ENCODE data around the gene GALNT15. TPM values are rescaled to one million over a fixed set of nuclear protein-coding genes. Genes with fewer than 3 reads are reported as not detected.

Gene GALNT15
- total and polyA plus RNA-seq, 3 experiments from 2014 or later = not detected

GRCh38 chr3:16137044-16137443 lies 37.4 kb upstream of the GALNT15 start:
- H3K27ac Mint-ChIP-seq = no peak overlapping the region
- H3K36me3 ChIP-seq (ENCODE audit: insufficient read depth, low read length) = no peaks in the 10 kb centered on the region
- no peak for DNase-seq
- H3K36me3 Mint-ChIP-seq = peaks cover 0 to 5% (median 0%) of the 10 kb centered on the region in 3 donors
- H3K27me3 ChIP-seq (ENCODE audit: insufficient read depth, low read length, poor library complexity, severe bottlenecking) = no peaks in the 10 kb centered on the region
- H3K9me3 ChIP-seq (ENCODE audit: low read length) = no peaks in the 10 kb centered on the region
- H3K9me3 Mint-ChIP-seq = peaks cover 0 to 8% (median 4%) of the 10 kb centered on the region in 5 donors
- no peak overlapping the region for H3K27ac ChIP-seq (ENCODE audit: low read depth, low read length)
- H3K4me1 ChIP-seq (ENCODE audit: insufficient read depth, low read length) = no peaks in the 10 kb centered on the region
- ChIA-PET POLR2A (no interaction called here), CTCF (no interaction called here)
- H3K4me3 ChIP-seq (ENCODE audit: low read length) = no peak overlapping the region
- H3K4me3 Mint-ChIP-seq = no peak overlapping the region
- peaks cover 8 to 17% of the 10 kb centered on the region in 2 donors for H3K27me3 Mint-ChIP-seq
- H3K4me1 Mint-ChIP-seq = no peaks in the 10 kb centered on the region

GRCh38 chr3:16137977-16138376 lies 36.5 kb upstream of the GALNT15 start:
- no peak for DNase-seq
- H3K9me3 ChIP-seq (ENCODE audit: low read length) = no peaks in the 10 kb centered on the region
- Mint-ChIP-seq H3K9me3 (peaks cover 0 to 8% (median 4%) of the 10 kb centered on the region in 5 donors), H3K27ac (no peak overlapping the region), H3K36me3 (peaks cover 0 to 5% (median 0%) of the 10 kb centered on the region in 3 donors), H3K27me3 (peaks cover 7 to 17% of the 10 kb centered on the region in 2 donors), H3K4me1 (no peaks in the 10 kb centered on the region), H3K4me3 (no peak overlapping the region)
- H3K4me1 ChIP-seq (ENCODE audit: insufficient read depth, low read length) = no peaks in the 10 kb centered on the region
- H3K36me3 ChIP-seq (ENCODE audit: insufficient read depth, low read length) = no peaks in the 10 kb centered on the region
- no peaks in the 10 kb centered on the region for H3K27me3 ChIP-seq (ENCODE audit: insufficient read depth, low read length, poor library complexity, severe bottlenecking)
- H3K27ac ChIP-seq (ENCODE audit: low read depth, low read length) = no peak overlapping the region
- POLR2A ChIA-PET = no interaction called here
- H3K4me3 ChIP-seq (ENCODE audit: low read length) = no peak overlapping the region
- CTCF ChIA-PET = no interaction called here

GRCh38 chr3:16140116-16140893 lies 34.2 kb upstream of the GALNT15 start:
- Mint-ChIP-seq H3K4me1 (no peaks in the 10 kb centered on the region), H3K27me3 (peaks cover 10 to 17% of the 10 kb centered on the region in 2 donors), H3K4me3 (no peak overlapping the region), H3K36me3 (peaks cover 0 to 8% (median 0%) of the 10 kb centered on the region in 3 donors), H3K9me3 (peaks cover 0 to 12% (median 7%) of the 10 kb centered on the region in 5 donors), H3K27ac (no peak overlapping the region)
- H3K4me3 ChIP-seq (ENCODE audit: low read length) = no peak overlapping the region
- H3K36me3 ChIP-seq (ENCODE audit: insufficient read depth, low read length) = no peaks in the 10 kb centered on the region
- ChIA-PET POLR2A (no interaction called here), CTCF (interaction anchor here (1.0 kb wide), 1 partner anchor 53 kb away, joined by 3 read pairs; no protein-coding TSS in a partner anchor)
- no peaks in the 10 kb centered on the region for H3K9me3 ChIP-seq (ENCODE audit: low read length)
- H3K4me1 ChIP-seq (ENCODE audit: insufficient read depth, low read length) = no peaks in the 10 kb centered on the region
- H3K27me3 ChIP-seq (ENCODE audit: insufficient read depth, low read length, poor library complexity, severe bottlenecking) = no peaks in the 10 kb centered on the region
- DNase-seq = no peak
- no peak overlapping the region for H3K27ac ChIP-seq (ENCODE audit: low read depth, low read length)

GRCh38 chr3:16140894-16141285 lies 33.6 kb upstream of the GALNT15 start:
- Mint-ChIP-seq H3K9me3 (peaks cover 0 to 12% (median 7%) of the 10 kb centered on the region in 5 donors), H3K27me3 (peaks cover 12 to 20% of the 10 kb centered on the region in 2 donors), H3K27ac (no peak overlapping the region), H3K4me3 (no peak overlapping the region), H3K36me3 (peaks cover 0 to 8% (median 0%) of the 10 kb centered on the region in 3 donors), H3K4me1 (no peaks in the 10 kb centered on the region)
- no peak overlapping the region for H3K27ac ChIP-seq (ENCODE audit: low read depth, low read length)
- no peaks in the 10 kb centered on the region for H3K36me3 ChIP-seq (ENCODE audit: insufficient read depth, low read length)
- no peak overlapping the region for H3K4me3 ChIP-seq (ENCODE audit: low read length)
- ChIA-PET CTCF (interaction anchor here (1.0 kb wide), 1 partner anchor 54 kb away, joined by 3 read pairs; no protein-coding TSS in a partner anchor), POLR2A (no interaction called here)
- H3K27me3 ChIP-seq (ENCODE audit: insufficient read depth, low read length, poor library complexity, severe bottlenecking) = no peaks in the 10 kb centered on the region
- no peak for DNase-seq
- no peaks in the 10 kb centered on the region for H3K9me3 ChIP-seq (ENCODE audit: low read length)
- H3K4me1 ChIP-seq (ENCODE audit: insufficient read depth, low read length) = no peaks in the 10 kb centered on the region

- POLR2A ChIA-PET = no interaction called here
Observed at GRCh38 chr3:16142350-16143025, 32.0 kb upstream of the GALNT15 start.

GRCh38 chr3:16143861-16144447 lies 30.5 kb upstream of the GALNT15 start:
- no peak for DNase-seq
- Mint-ChIP-seq H3K4me3 (no peak overlapping the region), H3K36me3 (peaks cover 0 to 4% (median 0%) of the 10 kb centered on the region in 3 donors), H3K9me3 (peaks cover 0 to 8% (median 1%) of the 10 kb centered on the region in 5 donors), H3K27ac (no peak overlapping the region), H3K27me3 (peaks cover 7 to 8% of the 10 kb centered on the region in 2 donors), H3K4me1 (no peaks in the 10 kb centered on the region)
- ChIA-PET CTCF (no interaction called here), POLR2A (no interaction called here)
- no peak overlapping the region for H3K27ac ChIP-seq (ENCODE audit: low read depth, low read length)
- no peaks in the 10 kb centered on the region for H3K4me1 ChIP-seq (ENCODE audit: insufficient read depth, low read length)
- H3K9me3 ChIP-seq (ENCODE audit: low read length) = no peaks in the 10 kb centered on the region
- H3K4me3 ChIP-seq (ENCODE audit: low read length) = no peak overlapping the region
- no peaks in the 10 kb centered on the region for H3K27me3 ChIP-seq (ENCODE audit: insufficient read depth, low read length, poor library complexity, severe bottlenecking)
- no peaks in the 10 kb centered on the region for H3K36me3 ChIP-seq (ENCODE audit: insufficient read depth, low read length)

More at GRCh38 chr3:16142350-16143025, 32.0 kb upstream of the GALNT15 start:
- H3K4me1 Mint-ChIP-seq = no peaks in the 10 kb centered on the region
- no peak for DNase-seq
- H3K27me3 ChIP-seq (ENCODE audit: insufficient read depth, low read length, poor library complexity, severe bottlenecking) = no peaks in the 10 kb centered on the region
- peaks cover 0 to 8% (median 1%) of the 10 kb centered on the region in 5 donors for H3K9me3 Mint-ChIP-seq
- peaks cover 0 to 4% (median 0%) of the 10 kb centered on the region in 3 donors for H3K36me3 Mint-ChIP-seq
- H3K27me3 Mint-ChIP-seq = peaks cover 8 to 11% of the 10 kb centered on the region in 2 donors
- H3K9me3 ChIP-seq (ENCODE audit: low read length) = no peaks in the 10 kb centered on the region
- CTCF ChIA-PET = no interaction called here
- no peaks in the 10 kb centered on the region for H3K4me1 ChIP-seq (ENCODE audit: insufficient read depth, low read length)
- no peak overlapping the region for H3K4me3 Mint-ChIP-seq
- H3K36me3 ChIP-seq (ENCODE audit: insufficient read depth, low read length) = no peaks in the 10 kb centered on the region
- no peak overlapping the region for H3K27ac Mint-ChIP-seq
- no peak overlapping the region for H3K4me3 ChIP-seq (ENCODE audit: low read length)
- no peak overlapping the region for H3K27ac ChIP-seq (ENCODE audit: low read depth, low read length)

GRCh38 chr3:16145176-16145575 lies 29.3 kb upstream of the GALNT15 start:
- Histone ChIP-seq H3K4me3 (ENCODE audit: low read length) (no peak overlapping the region), H3K27me3 (ENCODE audit: insufficient read depth, low read length, poor library complexity, severe bottlenecking) (no peaks in the 10 kb centered on the region), H3K27ac (ENCODE audit: low read depth, low read length) (no peak overlapping the region), H3K9me3 (ENCODE audit: low read length) (no peaks in the 10 kb centered on the region), H3K4me1 (ENCODE audit: insufficient read depth, low read length) (no peaks in the 10 kb centered on the region), H3K36me3 (ENCODE audit: insufficient read depth, low read length) (no peaks in the 10 kb centered on the region)
- H3K4me3 Mint-ChIP-seq = no peak overlapping the region
- peaks cover 9 to 11% of the 10 kb centered on the region in 2 donors for H3K27me3 Mint-ChIP-seq
- no peak overlapping the region for H3K27ac Mint-ChIP-seq
- CTCF ChIA-PET = no interaction called here
- H3K4me1 Mint-ChIP-seq = no peaks in the 10 kb centered on the region
- H3K9me3 Mint-ChIP-seq = peaks cover 0 to 8% (median 1%) of the 10 kb centered on the region in 5 donors
- DNase-seq = no peak
- POLR2A ChIA-PET = no interaction called here
- peaks cover 0 to 4% (median 0%) of the 10 kb centered on the region in 3 donors for H3K36me3 Mint-ChIP-seq
